Left lung (tissue), 10 donors: ENCODE data around the gene PLA2G15. TPM values are rescaled to one million over a fixed set of nuclear protein-coding genes. Genes with fewer than 3 reads are reported as not detected.
A peak's percentile ranks its signal among the peaks of the same experiment; 100 is the strongest.

Experiments used
- ATAC-seq: fragments of 200-7000 bp; cut with Tn5 transposase; one replicate; pipeline ENCODE4 v1.9.1; 2020; ENCODE audit warnings: moderate library complexity
- DNase-seq, 4 donors: peaks; one replicate each; pipeline ENCODE4 v3.0.0-alpha.2; 2013 to 2020
- H3K27ac ChIP-seq, 2 donors: fragments of 200-600 bp; sonication (generic) in 1 of 2; one replicate each; pipeline versions ENCODE4 v1.5.0 to v1.8.0; 2020 to 2021
- H3K27me3 ChIP-seq, 2 donors: fragments of 200-600 bp; sonication (generic) in 1 of 2; one replicate each; pipeline versions ENCODE4 v1.5.0 to v1.8.0; 2020 to 2021
- H3K36me3 ChIP-seq, 2 donors: fragments of 200-600 bp; sonication (generic) in 1 of 2; one replicate each; pipeline versions ENCODE4 v1.5.0 to v1.8.0; 2020 to 2021
- H3K4me1 ChIP-seq, 2 donors: fragments of 200-600 bp; one replicate each; pipeline ENCODE4 v1.8.0; 2021
- H3K4me3 ChIP-seq, 2 donors: fragments of 200-600 bp; sonication (generic) in 1 of 2; one replicate each; pipeline versions ENCODE4 v1.5.0 to v1.8.0; 2020 to 2021; ENCODE audit warnings: mild to moderate bottlenecking in 1 of 2
- H3K9me3 ChIP-seq, 2 donors: fragments of 200-600 bp; sonication (generic) in 1 of 2; one replicate each; pipeline versions ENCODE4 v1.5.0 to v1.8.0; 2020 to 2021
- CTCF ChIP-seq, 2 donors: fragments of 200-600 bp; sonication (generic) in 1 of 2; IDR thresholded peaks; one replicate each; pipeline versions ENCODE4 v1.5.0 to v1.8.0; 2021; ENCODE audit warnings: antibody characterized with exemption in 2 of 2
- intact Hi-C, 2 donors: fragments of 100-400 bp; cut with DNase I; formaldehyde crosslinking; loops; one replicate each; pipeline versions ENCODE4 v1.11.2 to v1.14.2; 2022
- polyA plus RNA-seq, 6 donors: library from polyadenylated mRNA; unstranded; fragments of 120-200 nt; gene quantifications; one replicate each; pipeline ENCODE4 v1.2.1, GENCODE V29; 2013; ENCODE audit not compliant: insufficient read length in 6 of 6
- total RNA-seq, 2 donors: library from RNA; stranded (reverse); fragmentation: NEBNext Ultra II Directional; extraction: Animal tissue kit (Norgen Biotek cat#: 25700); gene quantifications; one replicate each; pipeline ENCODE4 v1.2.1, GENCODE V29; 2021
- donor health status: DM: no; HTN: yes; CAD: no.
- donor health status: DM: no; HTN: no; CAD: no.

Gene PLA2G15
- total and polyA plus RNA-seq, 8 donors, result 10.9 to 35.1 (median 12.3) TPM

GRCh38 chr16:68255712-68256111, 10.5 kb downstream of the PLA2G15 start:
- no peak for TF ChIP-seq CTCF (IDR thresholded peaks at IDR 0.05)
- H3K4me1 ChIP-seq, result peaks cover 0 to 13% of the 10 kb centered on the region in 2 donors
- no peak overlapping the region for H3K27ac ChIP-seq
- ATAC-seq (no peak), DNase-seq (no peak)
- H3K9me3 ChIP-seq, result no peaks in the 10 kb centered on the region
- intact Hi-C loops, result loop anchor here in 1 of 2 donors (10.0 kb wide), 1 partner anchor 69 kb away; no protein-coding TSS in a partner anchor
- H3K4me3 ChIP-seq, result no peak overlapping the region
- no peaks in the 10 kb centered on the region for H3K27me3 ChIP-seq
- H3K36me3 ChIP-seq, result peaks cover 0 to 88% of the 10 kb centered on the region in 2 donors

- ATAC-seq, result no peak
Observed at GRCh38 chr16:68257251-68257905, 12.2 kb downstream of the PLA2G15 start.

GRCh38 chr16:68257906-68258800, 13.0 kb downstream of the PLA2G15 start:
- intact Hi-C loops, result loop anchor here in 1 of 2 donors (10.0 kb wide), 1 partner anchor 67 kb away; no protein-coding TSS in a partner anchor
- no peak for TF ChIP-seq CTCF (IDR thresholded peaks at IDR 0.05)
- DNase-seq, result no peak
- no peaks in the 10 kb centered on the region for H3K9me3 ChIP-seq
- peak overlapping the region in 1 of 2 donors; percentile 3 for H3K27ac ChIP-seq
- H3K36me3 ChIP-seq, result peaks cover 0 to 67% of the 10 kb centered on the region in 2 donors
- no peaks in the 10 kb centered on the region for H3K27me3 ChIP-seq
- ATAC-seq, result peak; percentile 35
- H3K4me3 ChIP-seq, result no peak overlapping the region
- peaks cover 0 to 18% of the 10 kb centered on the region in 2 donors for H3K4me1 ChIP-seq

More at GRCh38 chr16:68257251-68257905, 12.2 kb downstream of the PLA2G15 start:
- TF ChIP-seq CTCF (IDR thresholded peaks at IDR 0.05), result no peak
- no peaks in the 10 kb centered on the region for H3K9me3 ChIP-seq
- peaks cover 0 to 18% of the 10 kb centered on the region in 2 donors for H3K4me1 ChIP-seq
- intact Hi-C loops, result loop anchor here in 1 of 2 donors (10.0 kb wide), 1 partner anchor 67 kb away; no protein-coding TSS in a partner anchor
- no peak overlapping the region for H3K4me3 ChIP-seq
- DNase-seq, result no peak
- H3K27ac ChIP-seq, result peak overlapping the region in 1 of 2 donors; percentile 3
- no peaks in the 10 kb centered on the region for H3K27me3 ChIP-seq
- peaks cover 0 to 74% of the 10 kb centered on the region in 2 donors for H3K36me3 ChIP-seq

GRCh38 chr16:68259007-68259825, 14.0 kb downstream of the PLA2G15 start:
- no peak for ATAC-seq
- H3K36me3 ChIP-seq, result peaks cover 0 to 56% of the 10 kb centered on the region in 2 donors
- no peak for TF ChIP-seq CTCF (IDR thresholded peaks at IDR 0.05)

More at GRCh38 chr16:68259007-68259825, 14.0 kb downstream of the PLA2G15 start:
- DNase-seq, result no peak
- Histone ChIP-seq H3K4me3 (no peak overlapping the region), H3K4me1 (peaks cover 4 to 28% of the 10 kb centered on the region in 2 donors), H3K9me3 (no peaks in the 10 kb centered on the region), H3K27me3 (no peaks in the 10 kb centered on the region), H3K27ac (no peak overlapping the region)
- intact Hi-C loops, result loop anchor here in 1 of 2 donors (10.0 kb wide), 1 partner anchor 66 kb away; no protein-coding TSS in a partner anchor
